NCI-H2107 treated with DMSO at 0.1 percent for 48 hours (cell line): ENCODE measurements around the gene HSPBP1.

ENCODE experiments used
- DNase-seq: peaks from one replicate; lab custom pipeline; 2025; ENCODE audit not compliant: unreplicated experiment; lab: John Stamatoyannopoulos, UW

Gene HSPBP1

GRCh38 chr19:55223291-55224037, 56.4 kb downstream of the HSPBP1 start:
- no peak for DNase-seq

- DNase-seq, result no peak
These were observed 59.4 kb downstream of the HSPBP1 start for GRCh38 chr19:55220525-55220924.

GRCh38 chr19:55216461-55217198, 63.3 kb downstream of the HSPBP1 start:
- DNase-seq, result peak; percentile 91

- no peak for DNase-seq
These were observed 66.4 kb downstream of the HSPBP1 start for GRCh38 chr19:55213547-55213946.

- DNase-seq, result no peak
These were observed 67.5 kb downstream of the HSPBP1 start for GRCh38 chr19:55212447-55212846.
